ENCODE data around the gene SMIM11.

Gene SMIM11

GRCh38 chr21:34354836-34355235, 20.5 kb upstream of the SMIM11 start:
- no peak for TF ChIP-seq ZNF70 (CRISPR knock-in tag; IDR thresholded peaks at IDR 0.05)
- TF ChIP-seq TCF4 (CRISPR knock-in tag; IDR thresholded peaks at IDR 0.05; ENCODE audit: borderline replicate concordance), result no peak
- no peak for TF ChIP-seq CSRNP3 (CRISPR knock-in tag; IDR thresholded peaks at IDR 0.05)
- no peak for ATAC-seq

- no peak for ATAC-seq
- no peak for TF ChIP-seq ZFP30 (CRISPR knock-in tag; IDR thresholded peaks at IDR 0.05)
- TF ChIP-seq TCF4 (CRISPR knock-in tag; IDR thresholded peaks at IDR 0.05; ENCODE audit: borderline replicate concordance), result no peak
- TF ChIP-seq POU6F1 (CRISPR knock-in tag; IDR thresholded peaks at IDR 0.05; ENCODE audit: borderline replicate concordance, low read depth), result no peak
- TF ChIP-seq PPARA (CRISPR knock-in tag; IDR thresholded peaks at IDR 0.05; ENCODE audit: borderline replicate concordance), result no peak
- no peak for TF ChIP-seq TSHZ2 (CRISPR knock-in tag; IDR thresholded peaks at IDR 0.05)
- TF ChIP-seq SNAI2 (CRISPR knock-in tag; IDR thresholded peaks at IDR 0.05), result no peak
- TF ChIP-seq ESRRG (CRISPR knock-in tag; IDR thresholded peaks at IDR 0.05), result no peak
- no peak for TF ChIP-seq ZFP3 (CRISPR knock-in tag; IDR thresholded peaks at IDR 0.05)
- TF ChIP-seq OSR1 (CRISPR knock-in tag; IDR thresholded peaks at IDR 0.05), result no peak
- TF ChIP-seq GLIS3 (CRISPR knock-in tag; IDR thresholded peaks at IDR 0.05), result no peak
- no peak for TF ChIP-seq RARB (CRISPR knock-in tag; IDR thresholded peaks at IDR 0.05)
Observed at GRCh38 chr21:34355570-34355969, 19.7 kb upstream of the SMIM11 start.

- TF ChIP-seq ZNF70 (CRISPR knock-in tag; IDR thresholded peaks at IDR 0.05) (no peak), ISL1 (CRISPR knock-in tag; IDR thresholded peaks at IDR 0.05) (no peak), TOX (CRISPR knock-in tag; IDR thresholded peaks at IDR 0.05; ENCODE audit: borderline replicate concordance) (no peak), ZFP3 (CRISPR knock-in tag; IDR thresholded peaks at IDR 0.05) (no peak), OSR1 (CRISPR knock-in tag; IDR thresholded peaks at IDR 0.05) (no peak)
- no peak for ATAC-seq
Observed at GRCh38 chr21:34357889-34358288, 17.4 kb upstream of the SMIM11 start.

GRCh38 chr21:34358866-34359265, 16.4 kb upstream of the SMIM11 start:
- TF ChIP-seq ZNF8 (CRISPR knock-in tag; IDR thresholded peaks at IDR 0.05) (0 out of 2 replicates have a peak, but pooled peaks have one; percentile 53), CSRNP3 (CRISPR knock-in tag; IDR thresholded peaks at IDR 0.05) (no peak), CREB5 (CRISPR knock-in tag; IDR thresholded peaks at IDR 0.05; ENCODE audit: low read depth) (no peak), OSR1 (CRISPR knock-in tag; IDR thresholded peaks at IDR 0.05) (no peak), ZNF70 (CRISPR knock-in tag; IDR thresholded peaks at IDR 0.05) (no peak), ZFP30 (CRISPR knock-in tag; IDR thresholded peaks at IDR 0.05) (0 out of 2 replicates have a peak, but pooled peaks have one; percentile 25), ISL1 (CRISPR knock-in tag; IDR thresholded peaks at IDR 0.05) (no peak), ZC3H10 (CRISPR knock-in tag; IDR thresholded peaks at IDR 0.05) (no peak)
- ATAC-seq, result no peak

All from SK-N-SH treated with all-trans-retinoic acid at 6 μM for 48 hours (cell line).